ENCODE data around the gene BTNL3.
"Not testable (repeated sequence)": the region's sequence is repeated elsewhere in the genome, so short reads cannot be mapped to it uniquely, and the experiment has no call there.

BTNL3 gene

DNA sequence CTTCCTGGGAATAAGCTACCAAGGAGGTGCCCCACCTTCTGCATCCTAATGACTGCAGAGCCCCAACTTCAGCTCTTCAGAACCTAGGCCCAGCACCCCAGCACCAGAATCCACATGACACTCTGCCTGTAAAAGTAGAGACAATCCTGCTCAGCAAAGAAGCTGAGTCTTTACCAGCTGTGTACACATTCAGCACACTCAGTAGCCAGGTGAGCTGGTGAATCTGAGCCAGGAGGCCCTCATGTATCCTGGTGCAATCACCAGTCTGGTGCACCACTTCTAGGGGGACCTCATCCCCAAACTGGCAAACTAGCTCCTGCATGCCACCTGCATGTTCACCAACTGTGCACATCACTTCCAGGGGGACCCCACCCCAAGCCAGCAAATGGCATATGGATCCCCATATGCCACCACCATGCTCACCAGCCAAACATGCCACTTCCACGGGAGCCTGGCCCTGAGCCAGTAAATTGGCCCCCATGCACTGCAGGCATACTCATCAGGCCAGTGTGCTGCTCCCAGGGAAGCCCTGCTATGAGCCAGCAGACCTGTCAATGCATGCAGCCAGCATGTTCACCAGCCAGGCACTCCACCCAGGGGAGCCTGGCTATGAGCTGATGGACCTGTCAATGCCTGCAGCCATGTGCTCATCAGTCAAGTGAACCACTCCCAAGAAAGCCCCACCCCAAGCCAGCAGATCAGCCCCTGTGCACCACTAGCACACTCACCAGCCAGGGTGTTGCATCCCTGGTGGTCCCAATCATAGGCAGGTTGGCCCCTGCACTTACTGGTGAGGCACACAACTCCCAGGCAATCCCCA is 35.8 kb downstream of the BTNL3 start:
- DNase-seq = no peak

DNA sequence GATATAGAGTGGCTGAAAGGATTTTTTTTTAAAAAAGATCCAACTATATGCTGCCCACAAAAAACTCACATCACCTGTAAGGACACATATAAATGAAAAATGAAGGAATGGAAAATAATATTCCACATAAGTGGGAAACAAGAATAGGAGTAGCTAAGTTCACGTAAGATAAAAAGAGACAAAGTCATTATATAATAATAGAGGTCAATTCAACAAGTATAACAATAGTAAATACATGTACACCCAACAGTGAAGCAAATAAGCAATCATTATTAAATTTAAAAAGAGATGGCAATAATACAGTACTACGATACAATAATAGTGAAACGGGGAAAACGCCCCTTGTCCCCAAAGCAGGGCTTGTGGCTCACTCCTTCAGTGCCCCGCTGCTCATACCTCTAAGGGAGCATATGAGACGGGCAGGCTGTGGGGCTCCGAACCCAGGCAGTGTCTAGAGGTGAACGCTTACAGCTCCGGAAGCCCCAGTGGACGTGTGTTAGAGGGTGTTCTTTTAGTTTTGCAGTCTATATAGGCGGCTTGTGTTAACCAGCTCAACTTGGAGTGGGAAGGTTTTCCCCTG is 38.9 kb downstream of the BTNL3 start:
- DNase-seq = no peak

GRCh38 chr5:181028032-181028819 is 39.6 kb downstream of the BTNL3 start:
- no peak for DNase-seq

- DNase-seq = no peak
These were observed 43.1 kb downstream of the BTNL3 start for GRCh38 chr5:181031716-181032115.

DNA sequence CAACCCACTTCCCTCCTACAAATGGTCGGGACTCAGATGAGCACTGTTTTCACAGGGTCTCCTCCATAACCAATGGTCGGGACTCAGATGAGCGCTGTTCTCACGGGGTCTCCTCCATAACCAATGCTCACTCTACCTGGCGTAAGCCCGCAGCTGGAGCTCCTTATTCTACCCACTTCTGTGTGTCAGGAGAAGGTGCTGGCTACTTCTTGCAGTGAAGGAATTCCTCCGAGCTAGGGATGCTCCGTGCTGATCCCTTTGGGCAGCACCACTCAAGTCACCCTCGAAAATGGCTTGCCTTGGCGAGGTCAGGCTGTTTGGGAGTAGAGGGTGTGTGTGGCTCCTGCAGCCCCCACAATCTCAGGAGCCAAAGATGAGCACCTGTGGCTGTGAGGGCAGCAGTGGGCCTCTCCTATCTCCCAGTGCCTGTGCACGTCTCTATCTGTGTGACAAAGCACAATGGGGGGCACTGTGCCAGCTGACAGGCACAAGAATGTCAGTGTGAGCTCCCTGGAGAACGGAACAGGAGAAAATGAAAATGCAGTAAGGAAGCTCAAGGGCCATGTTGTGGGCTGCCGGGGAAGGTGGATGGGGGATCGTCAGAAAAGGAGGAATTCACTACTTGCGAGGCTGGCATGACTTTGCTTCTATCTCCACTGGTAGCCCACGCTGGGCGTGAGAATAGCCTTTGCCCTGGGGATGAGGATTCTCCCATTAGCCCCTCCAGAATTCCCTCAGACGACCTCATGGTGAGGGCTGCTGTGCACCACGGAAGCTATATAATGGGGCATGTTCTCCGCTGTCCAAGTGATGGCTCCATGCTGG is 47.6 kb downstream of the BTNL3 start:
- no peak for DNase-seq

GRCh38 chr5:181036816-181037364 is 48.2 kb downstream of the BTNL3 start:
- DNase-seq = no peak

DNA sequence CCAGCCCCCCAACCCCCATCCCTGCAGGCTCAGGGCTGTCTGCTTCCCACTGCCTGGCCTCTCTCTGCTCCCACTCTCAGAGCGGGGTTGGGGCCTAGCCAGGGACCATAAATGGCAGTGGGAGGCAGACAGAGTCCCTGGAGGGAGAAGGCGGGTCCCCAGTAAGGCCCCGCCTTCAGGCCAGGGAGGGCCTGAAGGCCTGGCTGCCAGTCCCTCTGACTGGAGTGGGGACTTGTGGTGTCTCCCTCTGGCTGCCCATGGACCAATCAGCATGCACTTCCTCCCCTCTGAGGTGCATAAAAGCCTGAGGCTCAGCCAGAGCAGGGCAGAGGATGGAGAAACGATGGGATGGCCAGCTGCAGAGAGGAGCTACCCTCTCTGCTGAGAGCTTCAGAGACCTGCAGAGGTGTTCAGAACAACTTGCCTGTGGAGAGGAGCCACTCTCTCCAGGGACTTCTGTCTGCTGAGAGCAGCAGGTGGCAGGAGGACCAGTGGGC is 48.8 kb downstream of the BTNL3 start:
- DNase-seq = no peak

DNA sequence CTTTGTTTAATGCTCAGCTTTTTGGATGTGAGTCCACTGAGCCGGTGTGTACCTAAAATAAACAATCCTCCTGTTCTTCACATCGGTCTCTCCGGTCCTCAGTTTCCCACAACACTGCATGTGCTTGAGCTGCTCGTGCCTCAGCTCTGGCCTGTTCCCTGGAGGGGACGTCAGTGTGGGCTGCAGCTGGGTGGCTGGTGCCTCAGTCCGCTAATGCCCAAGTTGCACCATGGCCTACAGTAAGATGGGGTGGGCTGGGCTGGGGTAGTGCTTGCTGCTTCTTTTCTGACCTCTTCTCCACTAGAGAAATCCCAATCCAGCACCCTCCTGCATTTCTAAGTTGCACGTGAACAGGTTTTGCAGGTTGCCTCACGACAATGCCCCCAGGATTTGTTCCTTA is 50.8 kb downstream of the BTNL3 start:
- DNase-seq = no peak

GRCh38 chr5:181039931-181040630 is 51.4 kb downstream of the BTNL3 start, which contains the start of gene BTNL9:
BTNL9 (plus strand) TSS chr5:181040266; CDS start chr5:181045490, 5,224 bp downstream.
- DNase-seq = no peak

DNA sequence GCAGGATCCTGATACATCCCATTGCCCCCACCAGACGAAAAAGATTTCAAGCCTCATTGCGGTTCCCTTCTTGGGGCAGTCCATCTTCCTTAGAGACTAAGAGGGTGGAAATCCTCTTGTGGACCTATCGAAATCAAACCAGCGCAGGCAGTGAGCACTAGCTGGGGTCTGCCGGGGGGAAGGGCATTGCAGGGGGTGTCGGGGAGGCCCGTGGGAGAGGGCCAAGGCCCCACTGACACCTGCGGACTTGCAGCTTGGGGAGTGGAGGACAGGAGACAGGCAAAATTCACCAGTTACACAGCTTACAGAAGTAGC is 51.9 kb downstream of the BTNL3 start:
- DNase-seq = no peak

DNA sequence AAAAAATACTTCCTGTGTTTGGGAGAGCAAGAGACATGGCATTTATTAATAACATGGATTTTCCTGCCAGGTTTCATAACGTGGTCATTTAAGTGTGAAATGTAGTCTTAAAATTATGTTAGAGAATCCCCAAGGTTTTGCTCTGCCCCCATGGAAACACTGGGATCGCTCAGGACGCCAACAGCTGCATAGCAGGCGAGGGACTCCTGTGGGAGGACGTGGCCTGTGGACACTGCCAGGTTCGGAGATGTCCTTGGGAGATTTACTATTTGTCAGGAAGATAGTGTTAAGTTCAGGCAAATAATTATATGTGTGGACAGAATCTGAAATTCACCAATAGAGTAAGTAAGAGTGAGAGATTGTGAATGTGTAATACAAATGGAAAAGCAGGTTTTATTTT is 52.4 kb downstream of the BTNL3 start:
- no peak for DNase-seq

DNA sequence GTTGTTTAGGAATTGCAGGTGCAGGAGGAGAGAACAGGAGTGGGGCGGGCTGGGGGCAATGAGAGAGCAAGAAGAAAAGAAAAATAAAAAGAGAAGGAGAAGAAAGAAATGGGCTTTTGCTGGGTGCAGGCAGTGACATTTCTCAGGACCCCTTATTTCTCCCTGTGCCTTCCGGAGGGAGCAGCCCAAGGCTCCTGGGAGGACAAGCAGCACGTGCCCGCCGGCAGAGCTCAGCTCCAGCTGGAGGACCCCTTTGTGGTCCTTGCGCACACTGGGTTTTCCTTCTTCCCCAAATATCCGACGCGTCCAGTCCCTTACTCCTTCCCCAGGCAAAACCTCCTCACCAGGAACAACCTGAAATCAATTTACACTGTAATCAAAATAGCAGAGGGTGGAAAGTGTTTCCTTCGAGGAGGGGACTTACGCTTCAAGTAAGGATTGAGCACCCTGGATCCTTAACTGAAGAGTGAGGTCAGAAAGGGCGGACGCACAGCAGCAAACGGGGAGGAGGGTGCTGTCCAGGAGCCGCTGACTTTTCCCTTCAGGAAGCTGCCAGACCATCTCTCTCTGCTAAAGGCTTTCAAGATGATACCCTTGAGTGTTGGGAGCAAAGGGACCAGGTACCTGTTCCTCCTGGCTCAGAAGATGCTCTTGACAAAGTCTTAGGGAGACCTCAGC is 53.5 kb downstream of the BTNL3 start:
- no peak for DNase-seq

GRCh38 chr5:181042722-181043121 is 54.1 kb downstream of the BTNL3 start:
- DNase-seq = no peak

- no peak for DNase-seq
These were observed 54.8 kb downstream of the BTNL3 start for GRCh38 chr5:181043285-181044092.

DNA sequence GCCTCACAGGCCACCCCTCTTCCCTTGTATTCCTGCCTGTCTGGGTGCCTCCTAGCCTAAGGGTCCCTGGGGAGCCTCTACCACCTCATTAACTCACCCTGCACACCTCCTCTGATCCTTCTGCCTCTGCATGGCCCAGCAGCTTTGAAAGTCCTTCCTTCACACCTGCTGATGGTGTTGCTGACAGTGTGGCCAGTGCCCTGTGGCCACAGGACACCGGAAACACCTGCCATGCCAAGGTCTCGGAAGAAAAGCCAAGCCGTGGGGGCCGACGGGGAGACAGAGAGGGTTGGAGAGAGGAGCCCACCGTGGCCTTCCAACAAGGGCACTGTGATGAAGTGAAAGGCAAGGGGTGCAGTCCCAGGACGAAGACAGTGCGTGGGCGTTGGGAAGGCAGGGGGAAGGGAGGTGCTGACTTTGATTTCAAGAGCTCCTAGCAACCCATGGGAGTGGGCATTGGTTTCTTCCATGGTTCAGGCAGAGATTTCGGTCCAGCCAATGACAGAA is 55.5 kb downstream of the BTNL3 start:
- no peak for DNase-seq

DNA sequence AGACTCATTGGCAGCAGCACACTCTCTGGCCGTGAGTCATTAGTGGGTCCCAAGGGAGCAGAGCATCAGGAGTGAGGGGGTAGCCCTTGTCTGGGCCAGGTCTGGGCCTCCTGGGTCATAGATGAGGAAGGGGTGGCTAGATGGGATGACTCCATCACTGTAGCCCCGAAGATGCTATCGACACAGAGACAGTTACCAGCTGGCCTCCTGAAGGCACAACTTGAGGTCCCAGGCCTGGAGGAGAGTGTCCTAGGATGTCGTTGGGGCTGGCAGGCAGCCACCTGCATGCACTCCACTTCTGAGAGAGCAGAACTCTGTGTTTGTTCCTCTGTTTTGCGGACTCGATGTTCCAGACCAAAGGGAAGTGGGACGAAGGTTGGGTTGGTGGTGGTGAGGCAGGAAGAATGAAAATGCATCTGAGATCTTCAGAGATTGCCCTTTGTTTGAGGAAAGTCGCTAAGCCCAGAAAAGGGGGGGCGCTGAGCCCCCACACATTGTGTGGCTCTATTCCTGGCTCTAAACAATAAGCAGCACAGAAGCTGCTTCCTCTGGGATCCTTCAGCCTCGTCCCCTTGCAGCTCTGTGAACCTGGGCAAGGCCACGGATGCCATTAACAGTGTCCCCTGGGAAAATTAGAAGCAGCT is 56.1 kb downstream of the BTNL3 start:
- no peak for DNase-seq

DNA sequence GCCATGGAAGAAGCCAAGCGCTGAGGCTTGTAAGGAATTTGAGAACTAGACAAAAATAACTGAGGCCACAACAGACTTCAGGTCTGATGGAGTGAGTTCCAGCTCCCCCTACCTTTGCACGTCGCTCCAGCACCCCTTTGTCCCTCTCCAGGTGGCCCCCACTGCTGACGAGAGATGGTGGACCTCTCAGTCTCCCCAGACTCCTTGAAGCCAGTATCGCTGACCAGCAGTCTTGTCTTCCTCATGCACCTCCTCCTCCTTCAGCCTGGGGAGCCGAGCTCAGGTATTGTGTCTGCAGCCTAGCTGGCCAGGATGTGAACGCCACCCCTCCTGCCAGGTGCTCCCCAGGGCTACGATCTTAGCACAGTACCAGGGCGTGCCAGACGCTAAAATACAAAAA is 56.7 kb downstream of the BTNL3 start:
- no peak for DNase-seq

GRCh38 chr5:181045857-181046256 is 57.2 kb downstream of the BTNL3 start:
- DNase-seq = not testable (repeated sequence)

DNA sequence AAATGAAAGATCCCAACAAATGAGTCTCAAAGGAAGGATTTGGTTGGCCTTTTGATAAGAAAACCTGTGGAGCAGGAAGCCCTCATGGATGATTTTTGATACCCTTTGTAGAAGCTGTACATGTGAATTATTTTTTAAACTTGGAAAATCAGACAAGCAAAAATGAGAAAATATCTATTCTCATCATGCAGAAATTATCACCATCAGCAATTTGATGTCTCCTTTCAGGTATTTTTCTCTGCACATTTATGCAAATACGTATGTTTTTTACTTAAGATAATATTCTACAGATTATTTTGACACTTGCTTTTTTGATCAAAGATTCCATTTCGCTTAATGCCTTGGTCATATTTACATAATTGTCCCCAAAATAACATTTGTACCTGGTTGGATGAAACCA is 58.6 kb downstream of the BTNL3 start:
- no peak for DNase-seq

DNA sequence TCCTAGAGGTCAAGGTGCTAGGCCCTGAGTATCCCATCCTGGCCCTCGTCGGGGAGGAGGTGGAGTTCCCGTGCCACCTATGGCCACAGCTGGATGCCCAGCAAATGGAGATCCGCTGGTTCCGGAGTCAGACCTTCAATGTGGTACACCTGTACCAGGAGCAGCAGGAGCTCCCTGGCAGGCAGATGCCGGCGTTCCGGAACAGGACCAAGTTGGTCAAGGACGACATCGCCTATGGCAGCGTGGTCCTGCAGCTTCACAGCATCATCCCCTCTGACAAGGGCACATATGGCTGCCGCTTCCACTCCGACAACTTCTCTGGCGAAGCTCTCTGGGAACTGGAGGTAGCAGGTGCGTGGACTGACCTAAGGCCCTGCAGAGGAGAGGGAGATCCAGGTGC is 59.3 kb downstream of the BTNL3 start:
- DNase-seq = no peak

All from AML-193 (cell line).